ENCODE measurements around the gene SBDS.
"Not testable (repeated sequence)": the region's sequence is repeated elsewhere in the genome, so short reads cannot be mapped to it uniquely, and the experiment has no call there.

DNA sequence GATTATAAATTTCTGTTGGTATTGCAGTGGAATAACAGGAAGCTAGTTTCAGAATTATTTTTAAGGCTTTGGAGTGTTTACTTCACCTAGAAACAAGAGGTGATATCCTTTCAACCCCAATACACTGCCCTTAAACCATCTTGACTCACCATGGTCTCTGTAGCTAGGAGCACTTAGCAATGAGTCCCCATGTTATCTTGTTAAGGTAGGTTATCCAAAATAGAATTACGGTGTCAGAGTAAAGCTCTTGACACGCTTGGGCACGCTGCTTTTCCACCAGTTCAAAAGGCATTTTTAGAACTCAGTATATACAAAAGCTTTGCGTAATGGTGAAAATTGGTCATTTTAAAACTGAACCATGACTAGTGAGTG is 48.2 kb upstream of the SBDS start:
- not testable (repeated sequence) for TF ChIP-seq MXD4 (CRISPR knock-in tag; IDR thresholded peaks at IDR 0.05; ENCODE audit: borderline replicate concordance); FOXJ3 (CRISPR knock-in tag; IDR thresholded peaks at IDR 0.05; ENCODE audit: borderline replicate concordance); EMX1 (CRISPR knock-in tag; IDR thresholded peaks at IDR 0.05); NR2C2 (CRISPR knock-in tag; IDR thresholded peaks at IDR 0.05); TCF7 (CRISPR knock-in tag; IDR thresholded peaks at IDR 0.05; ENCODE audit: low read depth); NFYB (CRISPR knock-in tag; conservative IDR thresholded peaks at IDR 0.05; ENCODE audit: low read depth)
- TF ChIP-seq, protein P1, sequence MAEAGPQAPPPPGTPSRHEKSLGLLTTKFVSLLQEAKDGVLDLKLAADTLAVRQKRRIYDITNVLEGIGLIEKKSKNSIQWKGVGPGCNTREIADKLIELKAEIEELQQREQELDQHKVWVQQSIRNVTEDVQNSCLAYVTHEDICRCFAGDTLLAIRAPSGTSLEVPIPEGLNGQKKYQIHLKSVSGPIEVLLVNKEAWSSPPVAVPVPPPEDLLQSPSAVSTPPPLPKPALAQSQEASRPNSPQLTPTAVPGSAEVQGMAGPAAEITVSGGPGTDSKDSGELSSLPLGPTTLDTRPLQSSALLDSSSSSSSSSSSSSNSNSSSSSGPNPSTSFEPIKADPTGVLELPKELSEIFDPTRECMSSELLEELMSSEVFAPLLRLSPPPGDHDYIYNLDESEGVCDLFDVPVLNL (CRISPR knock-in tag; IDR thresholded peaks at IDR 0.05; ENCODE audit: borderline replicate concordance, low read depth): not testable (repeated sequence)
- TF ChIP-seq, protein P2, sequence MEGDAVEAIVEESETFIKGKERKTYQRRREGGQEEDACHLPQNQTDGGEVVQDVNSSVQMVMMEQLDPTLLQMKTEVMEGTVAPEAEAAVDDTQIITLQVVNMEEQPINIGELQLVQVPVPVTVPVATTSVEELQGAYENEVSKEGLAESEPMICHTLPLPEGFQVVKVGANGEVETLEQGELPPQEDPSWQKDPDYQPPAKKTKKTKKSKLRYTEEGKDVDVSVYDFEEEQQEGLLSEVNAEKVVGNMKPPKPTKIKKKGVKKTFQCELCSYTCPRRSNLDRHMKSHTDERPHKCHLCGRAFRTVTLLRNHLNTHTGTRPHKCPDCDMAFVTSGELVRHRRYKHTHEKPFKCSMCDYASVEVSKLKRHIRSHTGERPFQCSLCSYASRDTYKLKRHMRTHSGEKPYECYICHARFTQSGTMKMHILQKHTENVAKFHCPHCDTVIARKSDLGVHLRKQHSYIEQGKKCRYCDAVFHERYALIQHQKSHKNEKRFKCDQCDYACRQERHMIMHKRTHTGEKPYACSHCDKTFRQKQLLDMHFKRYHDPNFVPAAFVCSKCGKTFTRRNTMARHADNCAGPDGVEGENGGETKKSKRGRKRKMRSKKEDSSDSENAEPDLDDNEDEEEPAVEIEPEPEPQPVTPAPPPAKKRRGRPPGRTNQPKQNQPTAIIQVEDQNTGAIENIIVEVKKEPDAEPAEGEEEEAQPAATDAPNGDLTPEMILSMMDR (IDR thresholded peaks at IDR 0.05): not testable (repeated sequence)
- TF ChIP-seq, protein P3, sequence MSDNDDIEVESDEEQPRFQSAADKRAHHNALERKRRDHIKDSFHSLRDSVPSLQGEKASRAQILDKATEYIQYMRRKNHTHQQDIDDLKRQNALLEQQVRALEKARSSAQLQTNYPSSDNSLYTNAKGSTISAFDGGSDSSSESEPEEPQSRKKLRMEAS (CRISPR knock-in tag; IDR thresholded peaks at IDR 0.05): not testable (repeated sequence)

All from WTC11 (cell line).